ENCODE results near the gene HEATR3.

Gene HEATR3

DNA sequence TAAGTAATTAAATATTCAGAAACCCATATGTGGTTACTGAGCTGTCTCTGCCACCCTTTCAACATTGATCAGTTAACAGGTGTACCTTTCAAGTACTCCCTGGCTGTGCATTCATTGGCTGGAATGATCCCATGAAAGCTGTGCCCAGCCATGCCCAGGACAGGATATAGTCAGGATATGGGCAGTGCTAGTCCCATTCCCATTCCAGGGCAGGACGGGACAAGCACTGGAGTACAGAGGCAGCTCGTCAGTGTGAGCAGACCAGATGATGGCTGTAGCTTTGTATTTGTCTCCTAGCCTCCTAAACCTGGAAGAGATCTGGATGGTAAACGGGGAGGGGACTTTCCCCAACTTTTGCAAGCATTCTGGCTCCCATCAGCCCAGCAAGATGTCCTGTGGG lies 22.5 kb downstream of the HEATR3 start:
- no peak overlapping the region for H3K27ac ChIP-seq
- peaks cover 47% of the 10 kb centered on the region for H3K36me3 ChIP-seq (replicated peaks)
- H3K27me3 ChIP-seq (replicated peaks) = no peaks in the 10 kb centered on the region
- no peak for DNase-seq
- in situ Hi-C loops (cut with HindIII; ENCODE audit: low pct_ligation_motif_present, low sequenced_read_pairs) = no loop called here
- no peak for TF ChIP-seq CTCF (IDR thresholded peaks at IDR 0.05; ENCODE audit: low read depth, low read length, missing control alignments)
- H3K4me3 ChIP-seq (ENCODE audit: low read depth, low read length) = no peak overlapping the region

GRCh38 chr16:50092891-50093290 lies 27.1 kb downstream of the HEATR3 start:
- no peak for DNase-seq
- in situ Hi-C loops (cut with HindIII; ENCODE audit: low pct_ligation_motif_present, low sequenced_read_pairs) = no loop called here
- no peak overlapping the region for H3K4me3 ChIP-seq (ENCODE audit: low read depth, low read length)
- no peak for TF ChIP-seq CTCF (IDR thresholded peaks at IDR 0.05; ENCODE audit: low read depth, low read length, missing control alignments)
- peaks cover 22% of the 10 kb centered on the region for H3K36me3 ChIP-seq (replicated peaks)
- H3K27ac ChIP-seq = peak overlapping the region; percentile 63
- H3K27me3 ChIP-seq (replicated peaks) = no peaks in the 10 kb centered on the region

- DNase-seq = peak; percentile 83
- no peak for TF ChIP-seq CTCF (IDR thresholded peaks at IDR 0.05; ENCODE audit: low read depth, low read length, missing control alignments)
- Histone ChIP-seq H3K27me3 (replicated peaks) (no peaks in the 10 kb centered on the region), H3K36me3 (replicated peaks) (peaks cover 14% of the 10 kb centered on the region), H3K27ac (peak overlapping the region; percentile 63), H3K4me3 (ENCODE audit: low read depth, low read length) (no peak overlapping the region)
- in situ Hi-C loops (cut with HindIII; ENCODE audit: low pct_ligation_motif_present, low sequenced_read_pairs) = no loop called here
These were observed 28.1 kb downstream of the HEATR3 start for GRCh38 chr16:50093607-50094539.

DNA sequence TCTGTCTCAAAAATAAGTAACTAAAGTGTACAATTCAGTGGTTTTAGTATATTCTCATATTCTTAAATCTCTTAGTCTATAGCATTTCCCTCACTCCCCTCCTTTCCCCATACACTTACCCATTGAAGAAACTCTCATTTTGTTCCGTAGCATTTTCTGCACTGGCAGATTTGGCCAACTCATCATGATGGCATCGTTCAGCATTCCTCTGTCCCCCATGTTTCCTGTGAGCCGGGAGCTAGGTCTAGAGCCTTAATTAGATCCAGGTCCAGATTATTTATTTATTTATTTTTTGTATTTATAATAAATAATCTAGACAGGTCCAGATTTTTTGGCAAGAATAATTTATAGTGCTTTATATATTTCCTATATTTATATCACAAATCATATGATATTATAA lies 31.0 kb downstream of the HEATR3 start:
- Histone ChIP-seq H3K36me3 (replicated peaks) (peaks cover 13% of the 10 kb centered on the region), H3K27me3 (replicated peaks) (no peaks in the 10 kb centered on the region), H3K4me3 (ENCODE audit: low read depth, low read length) (no peak overlapping the region), H3K27ac (no peak overlapping the region)
- in situ Hi-C loops (cut with HindIII; ENCODE audit: low pct_ligation_motif_present, low sequenced_read_pairs) = no loop called here
- DNase-seq = peak; percentile 43
- TF ChIP-seq CTCF (IDR thresholded peaks at IDR 0.05; ENCODE audit: low read depth, low read length, missing control alignments) = no peak

DNA sequence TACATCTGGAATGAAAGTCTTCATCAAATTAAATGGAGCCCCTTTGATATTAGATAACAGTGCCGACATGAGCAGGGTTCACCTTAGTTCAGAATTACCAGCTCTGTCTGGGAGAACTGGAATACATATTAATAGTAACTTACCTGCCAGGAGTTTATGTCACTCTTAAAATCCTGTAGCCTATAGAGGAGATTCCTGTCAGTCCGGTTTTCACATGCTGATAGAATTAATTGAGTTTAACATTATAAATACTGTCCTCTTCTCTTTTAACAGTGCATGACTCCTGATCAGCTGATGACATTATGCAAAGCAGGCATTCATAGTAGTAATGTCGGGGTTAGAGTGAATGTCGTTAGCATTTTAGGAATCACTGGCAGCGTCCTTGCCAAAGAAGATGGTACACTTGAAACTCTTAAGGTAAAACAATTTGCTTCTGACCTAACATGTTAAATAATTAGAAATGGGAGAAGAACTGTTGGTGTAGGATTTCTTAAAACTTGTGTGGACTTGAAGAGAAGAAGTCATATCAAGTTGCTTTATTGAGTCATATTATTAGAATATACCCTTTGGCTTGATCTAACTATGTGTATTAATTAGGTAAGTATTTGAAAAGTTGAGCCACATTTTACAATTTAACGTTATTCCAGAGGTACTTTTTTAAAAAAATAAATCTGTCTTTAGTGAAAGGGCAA lies 34.3 kb downstream of the HEATR3 start:
- no peak for TF ChIP-seq CTCF (IDR thresholded peaks at IDR 0.05; ENCODE audit: low read depth, low read length, missing control alignments)
- in situ Hi-C loops (cut with HindIII; ENCODE audit: low pct_ligation_motif_present, low sequenced_read_pairs) = no loop called here
- no peak for DNase-seq
- Histone ChIP-seq H3K27ac (no peak overlapping the region), H3K36me3 (replicated peaks) (peaks cover 34% of the 10 kb centered on the region), H3K4me3 (ENCODE audit: low read depth, low read length) (no peak overlapping the region), H3K27me3 (replicated peaks) (no peaks in the 10 kb centered on the region)

Measured in brain microvascular endothelial cell (primary cell).